ENCODE measurements around the gene PRRX1. TPM values are rescaled to one million over a fixed set of nuclear protein-coding genes. Genes with fewer than 3 reads are reported as not detected.

PRRX1 gene
- polyA plus RNA-seq, 3 donors from 2014 or later, result not detected

DNA sequence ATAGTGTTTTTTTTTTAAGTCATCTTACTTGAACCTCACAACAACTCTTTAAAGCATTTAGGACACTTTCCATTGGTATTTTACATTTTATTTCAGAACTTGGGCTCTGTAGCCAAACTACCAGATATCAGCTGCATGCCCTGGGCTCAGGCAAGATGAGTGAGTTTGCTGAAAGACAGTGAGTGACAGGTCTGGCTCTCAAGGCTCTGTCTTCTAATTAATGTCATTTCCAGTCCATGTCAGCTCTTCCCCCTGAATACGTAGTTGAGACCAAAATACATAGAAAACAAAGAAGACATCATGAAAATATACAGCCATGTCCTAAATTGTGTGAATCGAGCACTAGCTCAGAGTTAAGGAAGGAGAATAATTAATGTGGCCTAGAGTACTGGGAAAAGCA, 39.7 kb downstream of the PRRX1 start:
- H3K9me3 Mint-ChIP-seq, result no peaks in the 10 kb centered on the region
- H3K4me1 Mint-ChIP-seq, result no peaks in the 10 kb centered on the region
- no peak for DNase-seq
- no peak overlapping the region for H3K27ac Mint-ChIP-seq
- peaks cover 0 to 2% (median 0%) of the 10 kb centered on the region in 3 donors for H3K27me3 Mint-ChIP-seq (ENCODE audit: low read depth in 3 of 3)
- no peaks in the 10 kb centered on the region for H3K36me3 Mint-ChIP-seq
- no peak overlapping the region for H3K4me3 Mint-ChIP-seq

GRCh38 chr1:170704256-170704655, 40.3 kb downstream of the PRRX1 start:
- Mint-ChIP-seq H3K27me3 (ENCODE audit: low read depth in 3 of 3) (peaks cover 0 to 4% (median 2%) of the 10 kb centered on the region in 3 donors), H3K36me3 (no peaks in the 10 kb centered on the region), H3K27ac (no peak overlapping the region), H3K4me1 (no peaks in the 10 kb centered on the region), H3K4me3 (no peak overlapping the region), H3K9me3 (no peaks in the 10 kb centered on the region)
- no peak for DNase-seq

DNA sequence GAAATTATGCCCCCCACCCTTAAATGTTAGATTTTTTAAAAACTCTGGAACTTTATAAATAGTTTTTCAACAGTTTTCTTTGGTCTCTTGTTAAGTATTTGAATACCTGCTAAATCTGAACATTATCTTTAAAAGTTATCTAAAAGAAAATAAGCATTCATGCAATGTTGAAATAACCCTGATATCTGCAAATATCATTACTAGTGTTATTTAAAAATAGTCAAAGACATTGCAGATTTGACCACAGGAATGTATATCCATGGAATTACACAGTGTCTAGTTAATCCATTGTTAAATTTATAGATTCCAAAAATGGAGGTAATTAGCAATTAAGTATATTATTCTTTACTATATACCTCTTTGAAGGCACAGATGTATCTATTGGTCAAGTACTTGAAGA, 42.0 kb downstream of the PRRX1 start:
- DNase-seq, result no peak
- Mint-ChIP-seq H3K27me3 (ENCODE audit: low read depth in 3 of 3) (peaks cover 1 to 5% (median 2%) of the 10 kb centered on the region in 3 donors), H3K4me1 (no peaks in the 10 kb centered on the region), H3K36me3 (no peaks in the 10 kb centered on the region), H3K27ac (no peak overlapping the region), H3K4me3 (no peak overlapping the region), H3K9me3 (no peaks in the 10 kb centered on the region)

GRCh38 chr1:170707117-170707516, 43.2 kb downstream of the PRRX1 start:
- Mint-ChIP-seq H3K27me3 (ENCODE audit: low read depth in 3 of 3) (peaks cover 1 to 5% (median 2%) of the 10 kb centered on the region in 3 donors), H3K27ac (no peak overlapping the region), H3K4me3 (no peak overlapping the region), H3K9me3 (no peaks in the 10 kb centered on the region), H3K36me3 (no peaks in the 10 kb centered on the region), H3K4me1 (no peaks in the 10 kb centered on the region)
- no peak for DNase-seq

GRCh38 chr1:170707959-170708655, 44.2 kb downstream of the PRRX1 start:
- Mint-ChIP-seq H3K27ac (no peak overlapping the region), H3K9me3 (no peaks in the 10 kb centered on the region), H3K4me1 (no peaks in the 10 kb centered on the region), H3K4me3 (no peak overlapping the region), H3K27me3 (ENCODE audit: low read depth in 3 of 3) (peaks cover 2 to 5% (median 3%) of the 10 kb centered on the region in 3 donors), H3K36me3 (no peaks in the 10 kb centered on the region)
- no peak for DNase-seq

DNA sequence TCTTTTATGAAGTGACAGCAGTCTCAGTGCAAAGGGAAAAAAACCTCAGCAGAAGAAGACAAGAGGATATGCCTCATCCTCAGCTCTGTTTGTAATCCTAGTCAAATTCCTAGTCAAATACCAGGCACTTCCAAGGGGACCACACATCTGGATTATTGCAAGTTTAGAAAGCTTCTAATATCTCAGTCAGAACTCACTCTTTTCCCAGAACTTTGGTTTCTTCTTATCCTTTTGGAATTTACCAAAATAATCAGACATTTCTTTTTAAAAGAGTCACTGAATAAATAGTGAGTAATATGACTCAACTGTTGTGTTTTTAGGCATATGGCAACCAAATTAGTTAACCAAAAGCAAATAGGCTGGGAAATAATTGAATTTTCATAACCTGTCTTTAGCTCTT, 47.8 kb downstream of the PRRX1 start:
- Mint-ChIP-seq H3K27me3 (ENCODE audit: low read depth in 3 of 3) (peaks cover 2 to 5% (median 5%) of the 10 kb centered on the region in 3 donors), H3K36me3 (no peaks in the 10 kb centered on the region), H3K4me3 (no peak overlapping the region)

GRCh38 chr1:170714163-170714562, 50.2 kb downstream of the PRRX1 start:
- Mint-ChIP-seq H3K9me3 (peaks cover 0 to 4% (median 0%) of the 10 kb centered on the region in 6 donors), H3K4me1 (no peaks in the 10 kb centered on the region), H3K27ac (no peak overlapping the region), H3K4me3 (no peak overlapping the region), H3K27me3 (ENCODE audit: low read depth in 3 of 3) (peaks cover under 1 to 5% (median 3%) of the 10 kb centered on the region in 3 donors), H3K36me3 (no peaks in the 10 kb centered on the region)
- no peak for DNase-seq

More for the DNA sequence above, 47.8 kb downstream of the PRRX1 start:
- Mint-ChIP-seq H3K27ac (no peak overlapping the region), H3K4me1 (no peaks in the 10 kb centered on the region), H3K9me3 (peaks cover 0 to 4% (median 0%) of the 10 kb centered on the region in 6 donors)
- DNase-seq, result no peak

DNA sequence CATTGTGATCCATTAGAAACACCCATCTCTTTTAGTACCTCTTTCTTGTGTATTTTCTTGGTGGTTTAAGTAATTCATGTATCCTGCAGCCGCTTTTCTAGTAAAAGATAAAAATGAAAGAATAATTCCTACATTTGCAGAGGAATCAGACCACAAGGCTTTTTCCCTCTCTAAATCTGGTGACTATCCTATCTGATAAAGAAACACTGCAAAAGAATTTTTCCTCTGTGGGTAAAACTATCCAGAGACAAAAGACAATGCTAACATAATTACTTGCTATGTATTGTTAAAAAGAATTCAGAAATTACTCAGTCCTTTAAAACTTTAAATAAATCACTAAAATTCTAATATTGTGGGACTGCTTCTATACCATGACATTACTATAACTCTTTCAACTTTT, 51.0 kb downstream of the PRRX1 start:
- Mint-ChIP-seq H3K36me3 (no peaks in the 10 kb centered on the region), H3K9me3 (peaks cover 0 to 4% (median 0%) of the 10 kb centered on the region in 6 donors), H3K4me1 (no peaks in the 10 kb centered on the region), H3K4me3 (no peak overlapping the region), H3K27ac (no peak overlapping the region), H3K27me3 (ENCODE audit: low read depth in 3 of 3) (peaks cover 2 to 4% (median 3%) of the 10 kb centered on the region in 3 donors)
- DNase-seq, result no peak

DNA sequence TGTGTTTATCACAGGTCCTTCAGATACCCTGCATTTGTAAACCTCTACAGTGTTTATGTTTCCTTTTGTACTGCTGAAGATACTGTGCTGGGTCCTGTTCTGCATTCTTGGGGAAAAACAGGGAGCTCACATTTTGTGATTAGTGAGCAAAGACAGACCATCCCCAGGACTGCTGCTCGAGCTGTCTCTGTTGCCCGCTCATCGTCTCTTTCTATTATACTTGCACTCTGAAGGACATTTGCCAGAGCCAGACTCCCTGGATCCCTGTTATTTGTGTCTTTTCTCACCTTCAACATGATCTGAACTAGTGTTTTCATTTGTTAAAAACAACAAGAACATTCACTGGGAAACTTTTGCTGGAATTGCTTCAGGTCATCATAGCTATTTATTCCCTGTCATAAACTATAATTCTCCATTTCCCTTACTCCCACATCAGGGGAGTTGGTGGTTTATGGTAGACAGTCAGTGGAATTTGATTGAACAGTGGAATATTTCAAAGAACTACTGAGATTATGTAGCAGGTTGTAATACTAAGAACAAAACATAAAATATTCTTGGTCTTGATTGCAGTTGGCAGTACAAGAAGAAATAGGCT, 53.0 kb downstream of the PRRX1 start:
- H3K27ac Mint-ChIP-seq, result no peak overlapping the region
- H3K27me3 Mint-ChIP-seq (ENCODE audit: low read depth in 3 of 3), result peaks cover 0 to 3% (median 2%) of the 10 kb centered on the region in 3 donors
- peaks cover 0 to 4% (median 0%) of the 10 kb centered on the region in 6 donors for H3K9me3 Mint-ChIP-seq
- no peak overlapping the region for H3K4me3 Mint-ChIP-seq
- no peak for DNase-seq
- H3K4me1 Mint-ChIP-seq, result no peaks in the 10 kb centered on the region
- no peaks in the 10 kb centered on the region for H3K36me3 Mint-ChIP-seq

DNA sequence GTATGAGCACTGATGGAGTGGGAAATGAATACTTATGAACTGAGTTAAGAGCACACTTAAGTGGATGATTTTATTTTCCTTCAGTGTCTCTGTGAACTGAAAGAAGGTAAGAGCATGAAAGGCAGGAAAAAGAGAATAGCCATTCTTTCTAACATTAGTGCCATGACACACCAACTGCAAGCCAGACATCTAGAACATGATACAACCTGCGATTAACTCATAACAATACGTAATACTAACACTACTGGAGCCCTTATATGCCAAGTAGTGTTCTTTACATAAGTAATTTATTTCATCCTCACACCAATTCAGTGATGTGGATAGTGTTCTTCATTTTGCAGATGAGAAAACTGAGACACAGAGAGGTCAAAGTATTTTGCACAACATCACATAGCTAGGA, 56.7 kb downstream of the PRRX1 start:
- Mint-ChIP-seq H3K4me3 (no peak overlapping the region), H3K9me3 (peaks cover 0 to 2% (median 0%) of the 10 kb centered on the region in 6 donors), H3K27ac (no peak overlapping the region), H3K4me1 (no peaks in the 10 kb centered on the region), H3K27me3 (ENCODE audit: low read depth in 3 of 3) (peaks cover 0 to 7% (median 2%) of the 10 kb centered on the region in 3 donors), H3K36me3 (no peaks in the 10 kb centered on the region)
- DNase-seq, result no peak

GRCh38 chr1:170721621-170722020, 57.7 kb downstream of the PRRX1 start:
- peaks cover 0 to 9% (median 2%) of the 10 kb centered on the region in 3 donors for H3K27me3 Mint-ChIP-seq (ENCODE audit: low read depth in 3 of 3)
- no peak overlapping the region for H3K27ac Mint-ChIP-seq
- no peaks in the 10 kb centered on the region for H3K4me1 Mint-ChIP-seq
- no peaks in the 10 kb centered on the region for H3K36me3 Mint-ChIP-seq
- no peak overlapping the region for H3K4me3 Mint-ChIP-seq
- DNase-seq, result no peak
- H3K9me3 Mint-ChIP-seq, result peaks cover 0 to 2% (median 0%) of the 10 kb centered on the region in 6 donors

DNA sequence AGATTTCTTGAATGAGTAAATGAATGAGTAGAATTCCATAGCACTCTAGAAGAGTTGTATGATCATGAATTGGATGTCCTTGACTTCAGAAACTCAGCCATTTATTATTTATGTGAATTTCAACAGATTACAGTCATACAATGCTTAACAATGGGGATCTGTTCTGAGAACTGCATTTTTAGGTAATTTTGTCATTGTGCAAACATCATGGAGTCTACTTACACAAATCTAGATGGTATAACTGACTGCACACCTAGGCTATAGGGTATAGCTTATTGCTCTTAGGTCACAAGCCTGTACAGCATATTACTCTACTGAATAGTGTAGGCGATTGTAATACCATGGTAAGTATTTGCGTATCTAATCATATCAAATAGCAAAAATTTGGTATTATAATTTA, 59.6 kb downstream of the PRRX1 start:
- H3K27ac Mint-ChIP-seq, result no peak overlapping the region
- H3K9me3 Mint-ChIP-seq, result peaks cover 0 to 2% (median 0%) of the 10 kb centered on the region in 6 donors
- H3K4me1 Mint-ChIP-seq, result no peaks in the 10 kb centered on the region
- DNase-seq, result no peak
- H3K36me3 Mint-ChIP-seq, result no peaks in the 10 kb centered on the region
- H3K4me3 Mint-ChIP-seq, result no peak overlapping the region
- peaks cover 0 to 9% (median 2%) of the 10 kb centered on the region in 3 donors for H3K27me3 Mint-ChIP-seq (ENCODE audit: low read depth in 3 of 3)

GRCh38 chr1:170725326-170725725, 61.4 kb downstream of the PRRX1 start:
- no peaks in the 10 kb centered on the region for H3K36me3 Mint-ChIP-seq

DNA sequence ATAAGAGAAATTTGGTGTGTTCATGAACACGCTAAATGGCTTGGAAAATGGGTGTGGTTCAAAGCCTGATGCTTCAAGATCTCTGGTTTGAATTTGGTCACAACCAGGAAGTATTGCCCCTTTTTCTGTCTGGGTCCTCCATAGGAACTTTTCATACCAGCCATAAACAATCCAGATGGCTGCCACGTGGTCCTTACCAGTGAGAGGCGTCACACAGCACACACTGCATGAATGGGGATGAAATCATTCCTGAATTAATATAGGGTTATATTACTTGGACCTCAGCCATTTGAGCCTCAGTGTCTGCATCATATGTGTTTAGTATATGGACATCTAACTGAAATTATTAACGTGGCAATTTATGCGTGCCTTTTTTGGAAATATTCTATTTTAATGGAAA, 64.0 kb downstream of the PRRX1 start:
- no peak for DNase-seq
- no peaks in the 10 kb centered on the region for H3K4me1 Mint-ChIP-seq
- H3K9me3 Mint-ChIP-seq, result no peaks in the 10 kb centered on the region
- no peak overlapping the region for H3K4me3 Mint-ChIP-seq
- H3K36me3 Mint-ChIP-seq, result no peaks in the 10 kb centered on the region
- peaks cover 0 to 9% (median 1%) of the 10 kb centered on the region in 3 donors for H3K27me3 Mint-ChIP-seq (ENCODE audit: low read depth in 3 of 3)
- H3K27ac Mint-ChIP-seq, result no peak overlapping the region

More at GRCh38 chr1:170725326-170725725, 61.4 kb downstream of the PRRX1 start:
- no peak for DNase-seq
- Mint-ChIP-seq H3K4me1 (no peaks in the 10 kb centered on the region), H3K4me3 (no peak overlapping the region), H3K27me3 (ENCODE audit: low read depth in 3 of 3) (peaks cover 0 to 9% (median 1%) of the 10 kb centered on the region in 3 donors), H3K9me3 (peaks cover 0 to 2% (median 0%) of the 10 kb centered on the region in 6 donors), H3K27ac (no peak overlapping the region)

Data from immature natural killer cell (primary cell).